Ovary (tissue), 9 donors: ENCODE measurements around the gene AMELY. TPM values are rescaled to one million over a fixed set of nuclear protein-coding genes. Genes with fewer than 3 reads are reported as not detected.
"Not testable (repeated sequence)": the region's sequence is repeated elsewhere in the genome, so short reads cannot be mapped to it uniquely, and the experiment has no call there.

ENCODE experiments used
- DNase-seq, 5 donors: peaks; one replicate each; pipeline ENCODE4 v3.0.0-alpha.2; 2019 to 2020
- H3K27ac ChIP-seq, 2 donors: fragments of 200-600 bp; one replicate each; pipeline versions ENCODE4 v1.5.1 to v1.8.0; 2019 to 2022
- H3K27me3 ChIP-seq: fragments of 200-600 bp; one replicate; pipeline ENCODE4 v1.8.0; 2022
- H3K36me3 ChIP-seq: fragments of 200-600 bp; sonication (generic); one replicate; pipeline ENCODE4 v1.5.1; 2019
- H3K4me1 ChIP-seq: one replicate; pipeline ENCODE4 v1.8.1; 2013; ENCODE audit warnings: mild to moderate bottlenecking, moderate library complexity; ENCODE audit not compliant: insufficient read depth
- H3K4me3 ChIP-seq: fragments of 200-600 bp; sonication (generic); one replicate; pipeline ENCODE4 v1.5.1; 2017
- H3K9me3 ChIP-seq, 2 donors: fragments of 200-600 bp in 1 of 2; sonication (generic) in 1 of 2; one replicate each; pipeline versions ENCODE4 v1.5.1 to v1.8.1; 2013 to 2019; ENCODE audit warnings: mild to moderate bottlenecking in 1 of 2, moderate library complexity in 1 of 2
- CTCF ChIP-seq, 3 donors: fragments of 450-650 bp in 2 of 3; fragments of 200-600 bp in 1 of 3; IDR thresholded peaks; one replicate each; pipeline versions ENCODE4 v1.5.1 to v1.8.0; 2016 to 2022; ENCODE audit warnings: antibody characterized with exemption in 3 of 3, mild to moderate bottlenecking in 1 of 3
- EP300 ChIP-seq: sonication (generic); formaldehyde crosslinking; IDR thresholded peaks from one replicate; pipeline ENCODE4 v1.6.1; 2017; ENCODE audit warnings: antibody characterized with exemption
- POLR2A ChIP-seq: fragments of 450-650 bp; IDR thresholded peaks from one replicate; pipeline ENCODE4 v1.6.1; 2017; ENCODE audit warnings: antibody characterized with exemption, mild to moderate bottlenecking, moderate library complexity
- WGBS, 3 donors: extraction: QIAGEN DNeasy Blood & Tissue Kit in 1 of 3; methylation state at CpG; one replicate each; pipeline versions ENCODE4 v1.1.5 to v1.1.7; 2013 to 2017; 5-methylcytosine and 5-hydroxymethylcytosine counted together
- intact Hi-C, 4 donors: fragments of 100-400 bp; cut with DNase I; formaldehyde crosslinking; loops; one replicate each; pipeline versions ENCODE4 v1.11.0 to v1.15.1; 2022 to 2023
- polyA plus RNA-seq, 2 donors: library from polyadenylated mRNA; stranded (reverse); fragments of 200-250 nt in 1 of 2; fragments of 350-450 nt in 1 of 2; fragmentation: Illumina TruSeq in 1 of 2; extraction: RNeasy Lipid Tissue Mini Kit (QIAGEN cat#74804) in 1 of 2; gene quantifications; one replicate each; pipeline ENCODE4 v1.2.3, GENCODE V29; 2013 to 2014
- total RNA-seq, 7 donors: library from RNA; depleted of rRNA in 2 of 7; stranded (reverse); fragments of >200 nt in 2 of 7; fragmentation: NEBNext Ultra II Directional in 3 of 7; extraction: Animal tissue kit (Norgen Biotek cat#: 25700) in 3 of 7; gene quantifications; one replicate each; pipeline versions ENCODE4 v1.1.0 to v1.2.4, GENCODE V29; 2016 to 2023
- donor health status: DM: no; HTN: no; CAD: no; lungs with moderate emphysema.
- donor health status: DM: no; HTN: no; CAD: no.
- donor health status: Bipolar disorder and iron deficiency.
- donor health status: DM: yes; HTN: yes; CAD: no.
- donor health status: DM: no; HTN: no; CAD: no.
- donor health status: DM: yes; HTN: yes; CAD: no.

Gene AMELY
- total and polyA plus RNA-seq, 9 donors: not detected

- no peak for DNase-seq
- H3K36me3 ChIP-seq: no peaks in the 10 kb centered on the region
- H3K4me1 ChIP-seq: no peaks in the 10 kb centered on the region
- intact Hi-C loops: no loop called here
- H3K4me3 ChIP-seq: no peak overlapping the region
- no CpG with 5 or more reads among the region's 1 CpG for WGBS, 3 donors
- H3K9me3 ChIP-seq: no peaks in the 10 kb centered on the region
- H3K27ac ChIP-seq: no peak overlapping the region
- H3K27me3 ChIP-seq: no peaks in the 10 kb centered on the region
- no peak for TF ChIP-seq POLR2A
- TF ChIP-seq EP300: no peak
- no peak for TF ChIP-seq CTCF (IDR thresholded peaks at IDR 0.05)
Measured at GRCh38 chrY:6907591-6907990, 4.0 kb downstream of the AMELY start.

- H3K36me3 ChIP-seq, H3K27ac ChIP-seq, H3K27me3 ChIP-seq, H3K4me1 ChIP-seq, DNase-seq, H3K4me3 ChIP-seq, intact Hi-C loops, H3K9me3 ChIP-seq: not testable (repeated sequence)
Measured at GRCh38 chrY:6902116-6902515, 9.4 kb downstream of the AMELY start.

GRCh38 chrY:6895236-6895635, 16.3 kb downstream of the AMELY start:
- no peak overlapping the region for H3K27ac ChIP-seq
- H3K27me3 ChIP-seq: no peaks in the 10 kb centered on the region
- H3K9me3 ChIP-seq: no peaks in the 10 kb centered on the region
- H3K36me3 ChIP-seq: no peaks in the 10 kb centered on the region
- no peak overlapping the region for H3K4me3 ChIP-seq
- no peak for DNase-seq
- no peaks in the 10 kb centered on the region for H3K4me1 ChIP-seq
- TF ChIP-seq POLR2A (no peak), CTCF (IDR thresholded peaks at IDR 0.05) (no peak), EP300 (no peak)
- intact Hi-C loops: no loop called here
- WGBS, 3 donors: no CpG with 5 or more reads among the region's 1 CpG

- H3K27me3 ChIP-seq: no peaks in the 10 kb centered on the region
- H3K4me1 ChIP-seq: no peaks in the 10 kb centered on the region
- DNase-seq: no peak
- no CpG with 5 or more reads among the region's 3 CpGs for WGBS, 3 donors
- intact Hi-C loops: no loop called here
- H3K4me3 ChIP-seq: no peak overlapping the region
- no peak overlapping the region for H3K27ac ChIP-seq
- no peaks in the 10 kb centered on the region for H3K9me3 ChIP-seq
- H3K36me3 ChIP-seq: no peaks in the 10 kb centered on the region
- no peak for TF ChIP-seq CTCF (IDR thresholded peaks at IDR 0.05)
- no peak for TF ChIP-seq EP300
- TF ChIP-seq POLR2A: no peak
Measured at GRCh38 chrY:6894496-6894895, 17.1 kb downstream of the AMELY start.

GRCh38 chrY:6849384-6849783, 62.2 kb downstream of the AMELY start:
- Histone ChIP-seq H3K27me3 (no peaks in the 10 kb centered on the region), H3K27ac (no peak overlapping the region), H3K4me1 (no peaks in the 10 kb centered on the region), H3K9me3 (no peaks in the 10 kb centered on the region), H3K4me3 (no peak overlapping the region), H3K36me3 (no peaks in the 10 kb centered on the region)
- TF ChIP-seq POLR2A (no peak), CTCF (IDR thresholded peaks at IDR 0.05) (no peak), EP300 (no peak)
- WGBS, 3 donors: no CpG with 5 or more reads among the region's 2 CpGs
- no peak for DNase-seq
- intact Hi-C loops: no loop called here

- WGBS, 3 donors: no CpG with 5 or more reads among the region's 2 CpGs
- H3K4me3 ChIP-seq, H3K4me1 ChIP-seq, DNase-seq, H3K9me3 ChIP-seq, intact Hi-C loops, H3K27me3 ChIP-seq, H3K27ac ChIP-seq, H3K36me3 ChIP-seq: not testable (repeated sequence)
Measured at GRCh38 chrY:6842650-6843049, 68.9 kb downstream of the AMELY start.
